GM21825 (cell line): ENCODE results near the gene ITGAE.
"Not testable (repeated sequence)": the region's sequence is repeated elsewhere in the genome, so short reads cannot be mapped to it uniquely, and the experiment has no call there.

Experiments
- ATAC-seq: cut with Tn5 transposase; IDR thresholded peaks from one replicate; pipeline ENCODE4 v1.9.1; 2021; ENCODE audit warnings: mild to moderate bottlenecking, moderate library complexity; ENCODE audit not compliant: unreplicated experiment

Gene ITGAE

GRCh38 chr17:3735515-3735914 lies 65.5 kb downstream of the ITGAE start:
- no peak for ATAC-seq

- not testable (repeated sequence) for ATAC-seq
Observed at GRCh38 chr17:3734911-3735276, 66.1 kb downstream of the ITGAE start.

DNA sequence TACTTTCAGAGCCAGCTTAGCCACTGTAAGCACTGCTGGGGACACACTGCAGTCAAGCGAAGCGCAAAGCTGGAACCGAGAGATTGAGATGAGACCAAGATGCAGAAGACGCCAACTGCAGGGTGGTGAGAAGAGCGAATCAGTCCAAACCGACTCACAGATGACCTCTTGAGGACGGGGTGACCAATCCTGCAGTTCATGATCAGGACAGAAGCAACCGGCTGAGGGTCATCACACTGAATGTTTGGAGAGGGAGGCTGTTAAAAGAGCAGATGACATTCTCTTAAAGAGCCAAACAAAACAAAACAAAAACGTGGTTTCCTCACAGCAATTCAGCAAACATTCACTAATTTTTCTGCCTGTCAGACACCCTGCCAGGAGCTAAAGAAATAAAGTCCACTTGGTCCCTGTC lies 68.8 kb downstream of the ITGAE start:
- no peak for ATAC-seq

DNA sequence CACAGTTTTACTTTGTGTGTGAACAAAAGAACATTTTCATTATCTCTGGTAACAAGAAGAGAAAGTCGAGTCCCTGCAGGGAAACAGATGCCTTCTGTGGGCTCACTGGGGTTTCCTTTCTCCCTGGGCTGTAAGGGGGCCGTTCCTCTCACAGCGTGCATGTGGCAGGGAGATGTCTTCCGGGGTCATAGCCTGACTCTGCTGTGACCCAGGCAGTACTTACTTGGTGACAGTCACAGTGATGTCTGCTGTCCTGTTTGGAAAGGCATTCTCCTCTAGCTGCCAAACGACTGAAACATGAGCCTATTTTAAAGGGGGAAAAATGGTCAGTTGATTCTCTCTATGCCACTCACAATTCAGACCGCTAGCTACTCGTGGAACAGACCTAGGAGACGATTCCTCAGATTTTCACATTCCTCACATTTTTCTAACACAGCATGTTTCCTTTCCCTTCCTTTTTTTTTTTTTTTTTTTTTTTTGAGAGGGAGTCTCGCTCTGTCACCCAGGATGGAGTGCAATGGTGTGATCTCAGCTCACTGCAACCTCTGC lies 70.0 kb downstream of the ITGAE start:
- ATAC-seq: no peak

DNA sequence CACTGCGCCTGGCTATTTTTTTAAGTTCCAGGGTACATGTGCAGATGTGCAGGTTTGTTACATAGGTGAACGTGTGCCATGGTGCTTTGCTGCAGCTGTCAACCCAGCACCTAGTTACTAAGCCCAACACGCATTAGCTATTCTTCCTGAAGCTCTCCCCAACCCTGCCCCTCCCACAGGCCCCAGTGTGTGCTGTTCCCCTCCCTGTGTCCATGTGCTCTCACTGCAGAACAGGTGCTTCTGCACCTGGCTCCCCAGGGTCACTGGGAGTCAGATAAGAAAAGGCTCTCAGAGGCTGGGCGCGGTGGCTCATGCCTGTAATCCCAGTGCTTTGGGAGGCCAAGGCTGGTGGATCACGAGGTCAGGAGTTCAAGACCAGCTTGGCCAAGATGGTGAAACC lies 71.1 kb downstream of the ITGAE start:
- ATAC-seq: no peak

DNA sequence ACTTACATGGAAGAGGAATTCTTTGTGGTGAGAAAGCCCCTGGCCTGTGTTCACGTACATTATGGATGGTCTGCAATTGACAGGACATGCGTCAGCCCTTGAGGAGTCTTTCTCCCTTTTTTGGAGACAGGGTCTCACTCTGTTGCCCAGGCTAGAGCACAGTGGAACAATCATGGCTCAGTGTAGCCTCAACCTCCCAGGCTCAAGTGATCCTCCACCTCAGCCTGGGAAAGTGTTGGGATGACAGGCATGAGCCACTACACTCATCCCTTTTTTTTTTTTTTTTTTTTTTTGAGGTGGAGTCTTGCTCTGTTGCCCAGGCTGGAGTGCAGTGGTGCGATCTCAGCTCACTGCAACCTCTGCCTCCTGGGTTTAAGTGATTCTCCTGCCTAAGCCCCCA lies 72.9 kb downstream of the ITGAE start:
- not testable (repeated sequence) for ATAC-seq

- no peak for ATAC-seq
Observed at GRCh38 chr17:3727041-3727440, 73.9 kb downstream of the ITGAE start.

DNA sequence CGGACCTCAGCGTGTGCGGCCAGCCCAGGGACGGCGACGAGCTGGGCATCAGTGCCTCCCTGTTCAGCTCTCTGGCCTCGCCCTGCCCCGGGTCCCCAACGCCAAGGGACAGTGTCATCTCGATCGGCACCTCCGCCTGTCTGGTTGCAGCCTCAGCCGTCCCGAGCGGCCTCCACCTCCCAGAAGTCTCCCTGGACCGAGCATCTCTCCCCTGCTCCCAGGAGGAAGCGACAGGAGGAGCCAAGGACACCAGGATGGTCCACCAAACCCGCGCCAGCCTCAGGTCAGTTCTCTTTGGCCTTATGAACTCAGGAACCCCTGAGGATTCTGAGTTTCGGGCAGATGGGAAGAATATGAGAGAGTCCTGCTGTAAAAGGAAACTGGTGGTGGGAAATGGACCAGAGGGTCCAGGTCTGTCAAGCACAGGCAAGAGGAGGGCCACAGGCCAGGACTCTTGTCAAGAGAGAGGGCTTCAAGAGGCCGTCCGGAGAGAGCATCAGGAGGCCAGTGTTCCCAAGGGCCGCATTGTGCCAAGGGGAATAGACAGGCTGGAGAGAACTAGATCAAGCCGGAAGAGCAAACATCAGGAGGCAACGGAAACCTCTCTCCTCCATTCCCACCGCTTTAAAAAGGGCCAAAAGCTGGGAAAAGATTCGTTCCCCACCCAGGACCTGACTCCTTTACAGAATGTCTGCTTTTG lies 76.5 kb downstream of the ITGAE start:
- ATAC-seq: no peak

GRCh38 chr17:3723556-3724377 lies 77.2 kb downstream of the ITGAE start, which contains the start of gene HASPIN:
Gene HASPIN (plus strand): TSS chr17:3723903. CDS start chr17:3723936, 33 bp downstream.
- ATAC-seq: peak; percentile 79

GRCh38 chr17:3723188-3723555 lies 77.8 kb downstream of the ITGAE start:
- no peak for ATAC-seq

GRCh38 chr17:3722716-3723115 lies 78.3 kb downstream of the ITGAE start:
- ATAC-seq: no peak

DNA sequence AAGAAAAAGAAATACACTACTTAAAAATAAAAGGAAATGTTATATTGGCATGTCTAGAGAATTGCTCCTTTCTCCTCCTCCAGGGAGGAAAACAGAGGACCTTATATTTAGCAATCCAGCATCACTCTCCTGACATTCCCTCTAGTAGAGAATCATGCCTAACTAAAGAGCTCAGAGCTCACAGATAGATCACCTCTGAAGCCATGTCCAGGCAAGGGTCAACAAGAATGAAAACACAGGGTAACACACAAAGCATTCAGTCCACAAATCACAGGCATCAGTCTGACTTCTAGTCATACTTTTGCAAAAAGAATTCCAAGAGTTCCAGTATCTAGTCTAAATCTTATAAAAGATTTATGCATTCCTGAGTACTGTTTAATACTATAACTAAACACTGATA lies 81.7 kb downstream of the ITGAE start:
- no peak for ATAC-seq

GRCh38 chr17:3718201-3718600 lies 82.8 kb downstream of the ITGAE start:
- no peak for ATAC-seq

DNA sequence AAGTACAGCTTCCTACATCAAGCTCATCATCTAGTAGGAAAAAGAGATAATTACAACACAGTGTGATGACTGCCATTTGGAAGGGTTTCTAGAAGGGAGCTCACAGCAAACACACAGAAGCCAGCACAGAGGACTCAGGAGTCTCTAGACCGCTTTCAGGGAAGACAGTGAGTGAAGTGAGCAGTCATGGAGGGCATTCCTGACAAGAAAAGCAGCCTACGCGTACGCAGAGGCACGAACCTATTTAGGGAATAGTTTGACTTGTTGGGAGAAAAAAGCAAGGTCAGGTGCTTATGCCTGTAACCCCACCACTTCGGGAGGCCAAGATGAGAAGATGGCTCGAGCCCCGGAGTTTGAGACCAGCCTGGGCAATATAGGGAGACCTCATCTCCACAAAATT lies 85.7 kb downstream of the ITGAE start:
- ATAC-seq: no peak

- ATAC-seq: no peak
Observed at GRCh38 chr17:3712811-3713463, 88.1 kb downstream of the ITGAE start.

DNA sequence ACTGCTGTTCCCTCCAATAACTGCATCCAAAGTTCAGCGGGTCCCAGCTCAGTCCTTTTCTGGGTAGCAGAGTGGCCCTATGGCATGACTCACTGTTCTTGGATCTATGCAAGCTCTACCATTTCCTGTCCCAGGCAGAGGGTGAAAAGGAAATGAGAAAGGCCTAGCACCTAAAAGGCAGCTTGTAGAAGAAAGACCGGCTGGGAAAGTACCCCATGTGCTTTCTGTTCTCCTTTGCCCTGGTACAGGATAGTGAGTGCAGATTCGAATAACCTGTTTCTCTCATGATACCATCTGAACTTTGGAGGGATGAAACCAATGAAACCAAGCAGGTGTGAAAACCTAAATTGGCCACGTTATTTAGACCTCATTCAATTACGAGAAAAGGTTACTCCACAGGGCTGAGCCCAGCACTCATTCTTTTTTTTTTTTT lies 90.0 kb downstream of the ITGAE start:
- peak; percentile 90 for ATAC-seq

GRCh38 chr17:3708366-3708765 lies 92.6 kb downstream of the ITGAE start:
- ATAC-seq: no peak

DNA sequence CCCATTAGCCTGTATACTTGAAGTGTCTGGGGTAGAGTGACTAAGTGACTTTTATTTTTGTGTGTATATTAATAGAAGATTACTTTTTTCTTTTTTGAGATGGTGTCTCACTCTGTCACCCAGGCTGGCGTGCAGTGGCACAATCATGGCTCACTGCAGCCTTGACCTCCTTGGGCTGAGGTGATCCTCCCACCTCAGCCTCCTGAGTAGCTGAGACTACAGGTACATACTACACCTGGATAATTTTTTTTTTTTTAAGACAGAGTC lies 95.3 kb downstream of the ITGAE start:
- ATAC-seq: not testable (repeated sequence)

DNA sequence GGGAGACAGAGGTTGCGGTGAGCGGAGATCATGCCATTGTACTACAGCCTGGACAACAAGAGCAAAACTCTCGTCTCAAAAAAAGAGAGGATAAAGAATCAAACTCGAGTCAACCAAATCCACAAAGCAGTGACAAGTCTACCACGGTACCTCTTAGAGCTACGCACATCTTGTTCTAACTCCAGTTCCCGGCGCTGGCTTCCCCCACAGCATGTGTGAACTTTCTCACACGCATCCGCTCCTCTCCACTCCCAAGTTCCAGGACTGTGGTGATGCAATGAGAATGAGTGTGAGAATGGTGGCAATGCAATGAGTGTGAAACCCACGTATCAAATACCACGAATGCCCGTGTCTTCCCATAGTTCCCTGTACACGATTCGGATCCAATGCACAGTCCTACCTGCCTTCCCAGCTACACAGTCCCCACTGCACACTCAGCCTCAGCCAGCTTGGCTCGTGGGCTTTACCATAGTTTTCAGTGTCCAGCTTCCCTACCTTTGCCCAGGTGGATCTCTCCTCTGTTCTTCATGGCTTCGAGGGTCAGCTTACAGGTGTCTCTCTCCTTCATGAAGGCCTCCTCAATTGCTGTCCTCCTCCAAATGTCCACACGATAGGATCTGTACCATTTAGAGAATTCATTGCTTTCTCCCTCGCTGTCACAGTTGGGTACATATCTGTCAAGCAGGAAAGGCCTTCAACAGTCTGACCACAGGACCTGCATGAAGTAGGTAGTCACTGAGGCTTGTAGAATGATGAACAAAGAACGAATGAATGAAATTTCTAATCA lies 95.9 kb downstream of the ITGAE start:
- ATAC-seq: no peak

- not testable (repeated sequence) for ATAC-seq
Observed at GRCh38 chr17:3702041-3702539, 98.9 kb downstream of the ITGAE start.

GRCh38 chr17:3699951-3700350 lies 101.0 kb downstream of the ITGAE start:
- no peak for ATAC-seq
